DMS 273 (cell line): ENCODE data around the gene COL8A2.

Experiments
- DNase-seq: peaks from one replicate; lab custom pipeline; 2025; ENCODE audit not compliant: unreplicated experiment; lab: John Stamatoyannopoulos, UW

The COL8A2 gene

GRCh38 chr1:36070349-36070748, 54.7 kb downstream of the COL8A2 start:
- no peak for DNase-seq

- DNase-seq, result no peak
Observed at GRCh38 chr1:36068866-36069265, 56.2 kb downstream of the COL8A2 start.

- no peak for DNase-seq
Observed at GRCh38 chr1:36067871-36068270, 57.2 kb downstream of the COL8A2 start.

- DNase-seq, result no peak
Observed at GRCh38 chr1:36062315-36062714, 62.7 kb downstream of the COL8A2 start.

GRCh38 chr1:36055706-36056105, 69.3 kb downstream of the COL8A2 start:
- DNase-seq, result no peak

- DNase-seq, result no peak
Observed at GRCh38 chr1:36053978-36054377, 71.0 kb downstream of the COL8A2 start.

- DNase-seq, result no peak
Observed at GRCh38 chr1:36051821-36052220, 73.2 kb downstream of the COL8A2 start.
